NCI-H524 (cell line): ENCODE measurements around the gene DNAJC15.
A peak's percentile ranks its signal among the peaks of the same experiment; 100 is the strongest.

Source experiments
- DNase-seq, 2 experiments: peaks; one replicate each; lab custom pipeline; 2025; lab: John Stamatoyannopoulos, UW

DNAJC15 gene

GRCh38 chr13:43127103-43127798, 103.9 kb downstream of the DNAJC15 start:
- DNase-seq: peak in 1 of 2 experiments; percentile 8

GRCh38 chr13:43127827-43128226, 104.4 kb downstream of the DNAJC15 start:
- peak in 1 of 2 experiments; percentile 38 for DNase-seq

- peak; percentile 20 to 45 for DNase-seq
Measured at GRCh38 chr13:43128504-43128961, 105.1 kb downstream of the DNAJC15 start.

DNA sequence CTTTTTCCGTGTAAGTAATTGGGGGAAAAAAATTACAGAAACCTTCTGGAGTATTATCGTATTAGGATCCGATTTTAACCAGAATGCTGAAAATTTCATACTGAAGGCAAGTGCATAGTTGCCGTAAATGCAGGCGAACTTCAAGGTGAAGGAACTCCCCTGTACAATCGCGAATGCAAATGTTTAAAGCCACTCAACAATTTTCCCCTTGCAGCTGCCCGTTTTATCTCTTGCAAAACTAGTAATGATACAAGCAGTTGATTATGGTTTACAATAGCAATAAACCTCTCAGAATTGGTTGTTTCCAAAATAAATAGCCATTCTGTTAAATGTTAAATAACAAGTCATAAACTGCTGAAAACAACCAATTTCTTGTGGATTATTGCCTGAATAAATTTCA, 105.7 kb downstream of the DNAJC15 start:
- peak in 1 of 2 experiments; percentile 19 for DNase-seq

DNA sequence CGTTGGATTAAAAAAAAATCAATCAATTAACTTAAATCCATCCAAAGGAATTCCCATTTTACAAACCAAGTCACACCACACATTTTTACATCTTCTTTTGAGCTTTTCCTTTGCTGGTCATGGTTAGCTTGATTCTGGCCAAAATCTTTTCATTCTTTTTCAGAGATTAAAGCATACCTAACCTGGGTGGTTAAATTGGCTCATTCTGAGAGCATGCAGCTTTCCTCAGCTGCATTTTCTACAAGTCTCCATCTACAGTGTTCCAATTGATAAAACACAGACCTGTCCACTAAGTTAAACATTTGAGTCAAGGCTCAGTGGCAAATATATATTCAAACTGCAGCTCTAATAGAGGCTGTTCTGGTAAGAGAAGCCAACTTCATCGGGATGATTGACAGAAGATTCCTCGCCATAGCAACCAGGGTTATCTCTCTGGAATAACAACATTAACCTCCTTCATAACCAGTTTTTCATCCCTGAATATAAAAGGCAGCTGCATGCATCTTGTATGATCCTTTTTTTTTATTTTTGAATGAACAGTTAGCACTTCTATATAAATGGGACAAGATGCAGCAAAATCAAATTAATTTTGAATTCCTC, 106.2 kb downstream of the DNAJC15 start:
- DNase-seq: peak in 1 of 2 experiments; percentile 30

DNA sequence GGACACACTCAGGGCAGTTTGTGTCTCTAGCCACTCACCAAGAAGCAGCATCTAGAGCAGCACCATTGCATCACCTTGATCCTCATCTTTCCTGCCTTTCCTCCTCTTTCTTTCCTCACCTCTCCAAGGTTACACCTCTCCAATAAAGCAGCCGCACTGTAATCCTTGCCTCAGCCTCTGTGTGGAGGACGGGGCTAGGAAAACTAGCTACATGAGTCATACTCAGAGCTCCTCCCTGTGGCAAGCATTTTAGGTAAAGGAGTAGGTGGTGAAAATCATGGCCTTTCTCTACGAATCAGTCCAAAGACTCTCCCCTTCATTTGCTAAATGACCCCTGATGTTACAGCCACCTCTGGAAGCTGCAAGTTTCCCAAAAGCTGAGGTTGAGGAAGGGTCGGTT, 108.9 kb downstream of the DNAJC15 start:
- DNase-seq: peak in 1 of 2 experiments; percentile 54

GRCh38 chr13:43132911-43133310, 109.5 kb downstream of the DNAJC15 start:
- no peak for DNase-seq

GRCh38 chr13:43133792-43134191, 110.4 kb downstream of the DNAJC15 start:
- no peak for DNase-seq

DNA sequence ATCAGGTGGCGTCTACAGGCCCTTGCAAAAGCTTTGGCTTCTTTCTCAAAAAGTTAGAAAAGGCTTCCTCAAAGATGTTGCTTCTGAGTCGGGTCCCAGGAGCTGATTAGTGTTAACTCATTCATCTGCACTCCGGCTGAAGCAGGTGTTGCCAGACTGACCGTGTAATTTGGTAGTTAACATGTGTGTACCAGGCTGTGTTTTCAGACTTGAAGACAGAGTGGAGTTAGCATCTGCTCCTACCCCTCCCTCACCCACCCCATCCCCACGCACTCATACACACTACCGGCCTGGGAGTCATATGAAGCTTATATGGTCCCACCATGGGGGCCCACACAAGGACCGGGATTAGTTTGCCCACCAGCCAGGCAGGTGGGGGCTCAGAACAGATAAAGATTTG, 111.5 kb downstream of the DNAJC15 start:
- peak; percentile 25 to 85 for DNase-seq

DNA sequence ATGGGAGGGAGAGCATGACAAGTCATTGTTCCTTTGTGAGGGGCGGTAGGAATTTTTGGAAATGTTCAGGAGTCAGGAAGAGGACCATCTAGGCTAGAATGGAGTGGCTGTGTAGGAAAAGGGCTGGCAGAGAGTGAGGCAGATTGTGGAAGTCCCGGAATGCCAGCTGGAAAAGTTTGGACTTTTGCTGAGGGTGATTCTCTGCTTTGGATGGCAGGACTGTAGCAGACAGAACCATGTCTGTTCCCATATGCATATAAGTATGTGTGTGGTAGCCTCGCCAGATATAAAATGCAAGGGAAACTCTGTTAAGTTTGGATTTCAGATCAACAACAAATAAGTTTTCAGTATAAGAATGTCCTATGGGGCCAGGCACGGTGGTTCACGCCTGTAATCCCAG, 112.1 kb downstream of the DNAJC15 start:
- no peak for DNase-seq

- DNase-seq: no peak
Measured at GRCh38 chr13:43136920-43137575, 113.7 kb downstream of the DNAJC15 start.

DNA sequence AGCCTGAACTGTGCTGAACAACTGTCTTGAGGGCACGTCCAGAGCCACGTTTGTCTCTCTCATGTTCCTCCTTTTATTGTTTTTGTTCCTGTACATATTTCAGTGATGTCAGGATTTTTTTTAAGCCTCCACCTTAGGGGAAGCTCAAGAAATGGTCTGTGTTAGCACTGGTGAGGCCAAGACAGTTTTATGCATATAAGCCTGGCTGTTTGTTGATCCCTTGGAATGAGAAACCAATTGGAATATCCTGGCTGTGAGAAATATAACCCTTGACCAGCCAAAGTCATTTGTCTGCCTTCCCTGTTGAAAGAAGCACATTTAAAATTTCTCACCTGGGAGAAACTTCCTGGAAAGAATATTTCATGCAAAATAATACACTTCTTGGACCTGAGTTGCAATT, 115.8 kb downstream of the DNAJC15 start:
- DNase-seq: no peak

DNA sequence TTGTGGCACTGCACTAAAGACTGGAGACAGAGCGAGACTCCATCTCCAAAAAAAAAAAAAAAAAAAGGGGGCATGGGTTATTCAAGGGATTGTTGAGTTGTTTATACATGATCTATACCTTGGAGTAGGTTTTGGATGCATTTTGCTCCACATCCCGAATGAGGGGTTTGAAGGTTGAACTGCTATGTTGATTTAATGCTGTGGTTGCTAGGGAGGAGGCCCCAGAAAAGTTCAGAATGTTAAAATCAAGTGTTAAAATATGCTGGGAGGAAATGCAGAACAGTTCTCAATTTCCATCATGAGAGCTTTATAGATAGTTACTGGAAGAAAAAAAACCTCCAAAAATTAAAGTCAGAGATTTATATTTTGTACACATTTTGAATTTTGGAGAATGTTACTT, 116.5 kb downstream of the DNAJC15 start:
- no peak for DNase-seq

DNA sequence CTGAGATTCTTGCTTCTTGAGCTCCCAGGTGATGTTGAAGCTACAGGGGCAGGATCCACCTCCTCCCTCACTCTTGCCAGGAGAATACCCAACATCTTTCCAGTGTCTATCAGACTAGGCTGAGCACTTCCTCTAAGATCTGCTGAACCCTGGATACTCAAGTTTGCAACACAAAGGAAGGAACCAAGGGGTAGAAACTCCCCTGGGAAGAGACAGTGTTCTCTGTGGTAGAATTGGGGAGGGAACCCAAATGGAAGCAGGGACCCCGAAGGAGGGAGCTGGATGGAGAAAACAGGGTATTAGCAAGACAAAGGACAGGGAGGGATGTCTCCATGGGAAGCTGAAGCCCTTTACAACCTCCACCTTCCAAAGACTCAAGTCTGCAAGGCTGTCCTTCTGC, 117.6 kb downstream of the DNAJC15 start:
- no peak for DNase-seq

GRCh38 chr13:43141685-43142084, 118.3 kb downstream of the DNAJC15 start:
- no peak for DNase-seq

DNA sequence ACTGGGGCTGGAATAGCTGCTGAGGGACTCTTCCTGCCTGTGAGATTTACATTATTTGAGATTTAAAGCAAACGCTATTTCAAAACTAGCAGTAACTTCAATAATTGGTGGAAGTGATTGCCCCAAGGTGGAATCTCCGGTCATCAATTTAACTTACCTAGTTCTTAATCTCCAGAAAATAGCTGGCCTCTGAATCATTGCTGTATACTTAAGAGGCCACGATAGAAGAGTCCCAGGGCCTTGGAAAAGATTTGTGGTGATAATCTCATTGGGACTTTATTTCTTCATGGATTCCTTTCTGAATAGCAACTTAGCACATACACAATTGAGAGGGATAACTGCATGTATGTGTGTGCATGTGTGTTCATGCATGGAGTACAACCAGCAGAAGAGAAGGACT, 120.2 kb downstream of the DNAJC15 start:
- no peak for DNase-seq

GRCh38 chr13:43145534-43146196, 122.3 kb downstream of the DNAJC15 start:
- DNase-seq: no peak

GRCh38 chr13:43146400-43146799, 123.0 kb downstream of the DNAJC15 start:
- no peak for DNase-seq

DNA sequence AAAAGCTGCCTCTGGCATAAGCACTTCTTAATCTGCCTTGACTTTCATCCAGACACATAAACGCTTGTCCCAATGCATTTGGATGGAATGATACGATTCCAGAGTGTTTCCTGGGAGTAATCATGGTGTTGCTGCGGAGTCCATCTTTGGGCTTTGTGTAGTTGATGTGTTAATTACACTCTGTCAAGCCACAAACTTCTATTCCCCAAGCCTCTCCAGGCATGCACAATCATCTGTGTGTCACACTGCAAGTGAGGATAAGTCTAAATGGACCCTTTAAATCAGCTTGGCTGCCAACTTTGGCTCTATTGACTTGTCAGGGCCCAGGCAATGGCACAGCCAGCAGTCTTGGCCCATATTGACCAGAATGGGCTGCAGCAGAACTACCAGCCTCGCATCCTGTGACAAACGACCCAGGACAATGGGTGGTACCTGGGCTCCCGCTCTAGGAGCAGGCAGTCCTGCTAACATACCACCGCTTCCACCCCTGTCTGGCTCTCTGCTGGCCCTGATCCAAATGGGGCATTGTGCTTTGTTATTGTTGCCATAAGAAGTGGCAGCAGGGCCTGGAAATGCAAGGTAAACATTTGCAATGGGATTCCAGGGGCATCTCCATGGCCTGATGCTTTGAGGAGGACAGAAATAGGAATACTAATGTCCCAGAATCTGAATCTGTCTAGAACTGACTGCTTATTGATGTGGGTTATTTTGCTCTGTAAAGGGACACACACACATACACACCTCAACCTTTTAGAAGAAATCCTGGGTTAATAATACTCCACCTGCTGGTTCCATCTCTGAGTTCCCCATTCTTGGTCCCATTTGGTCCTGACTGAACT, 127.2 kb downstream of the DNAJC15 start:
- DNase-seq: peak in 1 of 2 experiments; percentile 43

- DNase-seq: no peak
Measured at GRCh38 chr13:43153436-43154090, 130.2 kb downstream of the DNAJC15 start.

DNA sequence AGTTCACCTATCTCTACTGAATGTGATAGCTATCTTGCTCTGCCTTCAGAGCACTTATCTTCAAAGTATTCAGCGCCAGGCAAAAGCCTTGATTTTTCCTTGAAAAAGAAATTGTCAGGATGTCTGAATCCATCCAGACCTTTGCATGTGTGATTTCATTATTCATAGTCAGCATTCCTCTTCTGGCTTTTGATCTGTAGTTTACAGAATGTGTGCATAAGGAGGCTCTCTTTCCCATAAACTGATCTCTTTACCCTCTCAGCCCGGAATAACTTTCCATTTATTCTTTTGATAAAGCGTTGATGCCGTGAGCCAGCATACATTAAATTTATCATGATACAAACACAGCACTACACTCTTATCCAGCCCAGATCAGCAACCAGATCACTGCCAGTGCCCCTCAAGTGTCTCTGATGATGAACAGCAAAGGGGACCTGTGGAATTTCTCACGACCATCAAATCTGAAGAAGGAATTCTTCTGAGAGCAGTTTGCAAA, 130.8 kb downstream of the DNAJC15 start:
- DNase-seq: no peak
